ENCODE measurements around the gene XPC. TPM values are rescaled to one million over a fixed set of nuclear protein-coding genes. Genes with fewer than 3 reads are reported as not detected.

The XPC gene
- total RNA-seq, 1 donor, result 61.6 TPM

GRCh38 chr3:14120111-14120920 is 58.1 kb downstream of the XPC start:
- no peak for DNase-seq (ENCODE audit: low read depth)
- H3K4me3 ChIP-seq (ENCODE audit: low read depth, low read length), result no peak overlapping the region
- TF ChIP-seq CTCF (IDR thresholded peaks at IDR 0.05; ENCODE audit: insufficient read depth, low read length), result no peak

GRCh38 chr3:14119651-14120050 is 58.8 kb downstream of the XPC start:
- no peak overlapping the region for H3K4me3 ChIP-seq (ENCODE audit: low read depth, low read length)
- no peak for DNase-seq (ENCODE audit: low read depth)
- TF ChIP-seq CTCF (IDR thresholded peaks at IDR 0.05; ENCODE audit: insufficient read depth, low read length), result no peak

GRCh38 chr3:14118400-14119381 is 59.7 kb downstream of the XPC start:
- no peak overlapping the region for H3K4me3 ChIP-seq (ENCODE audit: low read depth, low read length)
- TF ChIP-seq CTCF (IDR thresholded peaks at IDR 0.05; ENCODE audit: insufficient read depth, low read length), result no peak
- DNase-seq (ENCODE audit: low read depth), result peak; percentile 52

- no peak for DNase-seq (ENCODE audit: low read depth)
- H3K4me3 ChIP-seq (ENCODE audit: low read depth, low read length), result no peak overlapping the region
- no peak for TF ChIP-seq CTCF (IDR thresholded peaks at IDR 0.05; ENCODE audit: insufficient read depth, low read length)
Measured at GRCh38 chr3:14117468-14118399, 60.7 kb downstream of the XPC start.

GRCh38 chr3:14113965-14114635 is 64.3 kb downstream of the XPC start:
- H3K4me3 ChIP-seq (ENCODE audit: low read depth, low read length), result no peak overlapping the region
- TF ChIP-seq CTCF (IDR thresholded peaks at IDR 0.05; ENCODE audit: insufficient read depth, low read length), result no peak
- DNase-seq (ENCODE audit: low read depth), result no peak

Data from fibroblast of the aortic adventitia (primary cell).